Suprapubic skin (tissue), 4 donors: ENCODE measurements around the gene SF3B5. TPM values are rescaled to one million over a fixed set of nuclear protein-coding genes. Genes with fewer than 3 reads are reported as not detected.

Experiments
- DNase-seq, 2 donors: peaks; one replicate each; pipeline ENCODE4 v3.0.0-alpha.2; 2019; ENCODE audit warnings: low spot score in 2 of 2
- H3K27ac ChIP-seq: fragments of 200-600 bp; sonication (generic); one replicate; pipeline ENCODE4 v1.5.1; 2019
- H3K27me3 ChIP-seq: fragments of 200-600 bp; sonication (generic); one replicate; pipeline ENCODE4 v1.5.1; 2019
- H3K36me3 ChIP-seq: fragments of 200-600 bp; sonication (generic); one replicate; pipeline ENCODE4 v1.5.1; 2019
- H3K4me1 ChIP-seq: fragments of 200-600 bp; sonication (generic); one replicate; pipeline ENCODE4 v1.5.1; 2019
- H3K4me3 ChIP-seq: fragments of 200-600 bp; sonication (generic); one replicate; pipeline ENCODE4 v1.5.1; 2019; ENCODE audit warnings: mild to moderate bottlenecking
- H3K9me3 ChIP-seq: fragments of 200-600 bp; sonication (generic); one replicate; pipeline ENCODE4 v1.5.1; 2019
- CTCF ChIP-seq, 2 donors: fragments of 200-600 bp in 1 of 2; fragments of 450-650 bp in 1 of 2; sonication (generic) in 1 of 2; IDR thresholded peaks; one replicate each; pipeline ENCODE4 v1.5.1; 2016 to 2019; ENCODE audit warnings: antibody characterized with exemption in 2 of 2, mild to moderate bottlenecking in 1 of 2, moderate library complexity in 1 of 2
- EP300 ChIP-seq: sonication (generic); formaldehyde crosslinking; IDR thresholded peaks from one replicate; pipeline ENCODE4 v1.6.1; 2017; ENCODE audit warnings: antibody characterized with exemption
- POLR2A ChIP-seq, 2 donors: fragments of 450-650 bp; IDR thresholded peaks; one replicate each; pipeline ENCODE4 v1.6.1; 2017; ENCODE audit warnings: antibody characterized with exemption in 2 of 2, mild to moderate bottlenecking in 2 of 2, moderate library complexity in 2 of 2
- POLR2AphosphoS5 ChIP-seq, 3 donors: sonication (generic); formaldehyde crosslinking; IDR thresholded peaks; one replicate each; pipeline ENCODE4 v1.6.1; 2017; ENCODE audit warnings: antibody characterized with exemption in 3 of 3
- WGBS: methylation state at CpG from one replicate; pipeline ENCODE4 v1.1.5; 2018; 5-methylcytosine and 5-hydroxymethylcytosine counted together
- total RNA-seq, 4 donors: library from RNA; depleted of rRNA; stranded (reverse); fragments of >200 nt; gene quantifications; one replicate each; pipeline ENCODE4 v1.1.0, GENCODE V29; 2016

Gene SF3B5
- total RNA-seq, 4 donors from 2014 or later, result 111 to 218 (median 173) TPM

- H3K4me3 ChIP-seq, result no peak overlapping the region
- no peak for TF ChIP-seq CTCF (IDR thresholded peaks at IDR 0.05)
- TF ChIP-seq POLR2A (IDR thresholded peaks at IDR 0.05), result no peak
- no peak for TF ChIP-seq EP300
- no peak for TF ChIP-seq POLR2AphosphoS5 (IDR thresholded peaks at IDR 0.05)
- 78% methylated on average over 3 of the region's 3 CpGs for WGBS
- no peaks in the 10 kb centered on the region for H3K4me1 ChIP-seq
- H3K36me3 ChIP-seq, result no peaks in the 10 kb centered on the region
- no peaks in the 10 kb centered on the region for H3K27me3 ChIP-seq
- no peaks in the 10 kb centered on the region for H3K9me3 ChIP-seq
- no peak overlapping the region for H3K27ac ChIP-seq
- no peak for DNase-seq
These were observed 22.3 kb downstream of the SF3B5 start for GRCh38 chr6:144073024-144073423.

GRCh38 chr6:144069506-144069905 is 25.9 kb downstream of the SF3B5 start:
- WGBS, result 79% methylated on average over 3 of the region's 3 CpGs

GRCh38 chr6:144068794-144069193 is 26.6 kb downstream of the SF3B5 start:
- no peak for DNase-seq
- 94% methylated on average over 3 of the region's 3 CpGs for WGBS
- no peaks in the 10 kb centered on the region for H3K36me3 ChIP-seq
- no peaks in the 10 kb centered on the region for H3K9me3 ChIP-seq
- peaks cover 14% of the 10 kb centered on the region for H3K4me1 ChIP-seq
- no peak overlapping the region for H3K27ac ChIP-seq
- no peak for TF ChIP-seq POLR2AphosphoS5 (IDR thresholded peaks at IDR 0.05)
- no peak for TF ChIP-seq CTCF (IDR thresholded peaks at IDR 0.05)
- TF ChIP-seq EP300, result no peak
- no peak for TF ChIP-seq POLR2A (IDR thresholded peaks at IDR 0.05)
- H3K4me3 ChIP-seq, result no peak overlapping the region
- H3K27me3 ChIP-seq, result no peaks in the 10 kb centered on the region

More at GRCh38 chr6:144069506-144069905, 25.9 kb downstream of the SF3B5 start:
- TF ChIP-seq POLR2A (IDR thresholded peaks at IDR 0.05), result no peak
- no peak for TF ChIP-seq CTCF (IDR thresholded peaks at IDR 0.05)
- no peak for TF ChIP-seq EP300
- no peak for DNase-seq
- Histone ChIP-seq H3K36me3 (no peaks in the 10 kb centered on the region), H3K9me3 (no peaks in the 10 kb centered on the region), H3K27ac (no peak overlapping the region), H3K4me1 (peaks cover 10% of the 10 kb centered on the region), H3K4me3 (no peak overlapping the region), H3K27me3 (no peaks in the 10 kb centered on the region)

- H3K36me3 ChIP-seq, result no peaks in the 10 kb centered on the region
- H3K27me3 ChIP-seq, result no peaks in the 10 kb centered on the region
- peaks cover 22% of the 10 kb centered on the region for H3K4me1 ChIP-seq
- H3K9me3 ChIP-seq, result no peaks in the 10 kb centered on the region
- no peak for DNase-seq
- no peak for TF ChIP-seq POLR2A (IDR thresholded peaks at IDR 0.05)
- no peak for TF ChIP-seq CTCF (IDR thresholded peaks at IDR 0.05)
- no peak for TF ChIP-seq POLR2AphosphoS5 (IDR thresholded peaks at IDR 0.05)
- TF ChIP-seq EP300, result no peak
- H3K4me3 ChIP-seq, result no peak overlapping the region
- no peak overlapping the region for H3K27ac ChIP-seq
- WGBS, result 82% methylated on average over 6 of the region's 6 CpGs
These were observed 28.5 kb downstream of the SF3B5 start for GRCh38 chr6:144066741-144067484.

GRCh38 chr6:144066255-144066654 is 29.1 kb downstream of the SF3B5 start:
- Histone ChIP-seq H3K27me3 (no peaks in the 10 kb centered on the region), H3K27ac (no peak overlapping the region), H3K36me3 (no peaks in the 10 kb centered on the region), H3K9me3 (no peaks in the 10 kb centered on the region), H3K4me3 (no peak overlapping the region), H3K4me1 (peaks cover 22% of the 10 kb centered on the region)
- WGBS, result 69% methylated on average over 4 of the region's 4 CpGs
- no peak for DNase-seq
- TF ChIP-seq EP300 (no peak), CTCF (IDR thresholded peaks at IDR 0.05) (no peak), POLR2A (IDR thresholded peaks at IDR 0.05) (no peak), POLR2AphosphoS5 (IDR thresholded peaks at IDR 0.05) (no peak)
